ENCODE data around the gene CD300LD. TPM values are rescaled to one million over a fixed set of nuclear protein-coding genes. Genes with fewer than 3 reads are reported as not detected.
"Not testable (repeated sequence)": the region's sequence is repeated elsewhere in the genome, so short reads cannot be mapped to it uniquely, and the experiment has no call there.

Gene CD300LD
- total RNA-seq, 2 donors from 2014 or later: not detected

- H3K9me3 ChIP-seq (ENCODE audit: control insufficient read depth, low read length): no peaks in the 10 kb centered on the region
- H3K4me3 ChIP-seq (ENCODE audit: low read length): no peak overlapping the region
- peaks cover 27% of the 10 kb centered on the region for H3K27me3 ChIP-seq (ENCODE audit: control insufficient read depth, insufficient read depth, low read length, poor library complexity, severe bottlenecking)
- H3K27me3 Mint-ChIP-seq (ENCODE audit: insufficient read depth): peaks cover 31% of the 10 kb centered on the region
- H3K4me1 ChIP-seq (ENCODE audit: control insufficient read depth, insufficient read depth, low read length): no peaks in the 10 kb centered on the region
- no peak overlapping the region for H3K4me3 Mint-ChIP-seq
- no peaks in the 10 kb centered on the region for H3K4me1 Mint-ChIP-seq
- no peaks in the 10 kb centered on the region for H3K36me3 Mint-ChIP-seq (ENCODE audit: low read depth)
- H3K9ac ChIP-seq (ENCODE audit: extremely low read depth, low read length, poor library complexity, severe bottlenecking): no peak overlapping the region
- H3K9me3 Mint-ChIP-seq: no peaks in the 10 kb centered on the region
- TF ChIP-seq, protein P1, sequence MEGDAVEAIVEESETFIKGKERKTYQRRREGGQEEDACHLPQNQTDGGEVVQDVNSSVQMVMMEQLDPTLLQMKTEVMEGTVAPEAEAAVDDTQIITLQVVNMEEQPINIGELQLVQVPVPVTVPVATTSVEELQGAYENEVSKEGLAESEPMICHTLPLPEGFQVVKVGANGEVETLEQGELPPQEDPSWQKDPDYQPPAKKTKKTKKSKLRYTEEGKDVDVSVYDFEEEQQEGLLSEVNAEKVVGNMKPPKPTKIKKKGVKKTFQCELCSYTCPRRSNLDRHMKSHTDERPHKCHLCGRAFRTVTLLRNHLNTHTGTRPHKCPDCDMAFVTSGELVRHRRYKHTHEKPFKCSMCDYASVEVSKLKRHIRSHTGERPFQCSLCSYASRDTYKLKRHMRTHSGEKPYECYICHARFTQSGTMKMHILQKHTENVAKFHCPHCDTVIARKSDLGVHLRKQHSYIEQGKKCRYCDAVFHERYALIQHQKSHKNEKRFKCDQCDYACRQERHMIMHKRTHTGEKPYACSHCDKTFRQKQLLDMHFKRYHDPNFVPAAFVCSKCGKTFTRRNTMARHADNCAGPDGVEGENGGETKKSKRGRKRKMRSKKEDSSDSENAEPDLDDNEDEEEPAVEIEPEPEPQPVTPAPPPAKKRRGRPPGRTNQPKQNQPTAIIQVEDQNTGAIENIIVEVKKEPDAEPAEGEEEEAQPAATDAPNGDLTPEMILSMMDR (conservative IDR thresholded peaks at IDR 0.05): no peak
- no peak for DNase-seq
- no peaks in the 10 kb centered on the region for H3K36me3 ChIP-seq (ENCODE audit: control insufficient read depth, insufficient read depth, low read length)
- WGBS, 2 experiments (ENCODE audit: insufficient coverage in 1 of 2, insufficient read length in 1 of 2): 85 to 90% methylated on average over 3 to 9 of the region's 9 CpGs
- no peak overlapping the region for H3K27ac Mint-ChIP-seq
- H3K27ac ChIP-seq (ENCODE audit: low read depth, low read length): no peak overlapping the region
These were observed 13.1 kb downstream of the CD300LD start for GRCh38 chr17:74578979-74579378.

- peaks cover 54% of the 10 kb centered on the region for H3K27me3 Mint-ChIP-seq (ENCODE audit: insufficient read depth)
- TF ChIP-seq, protein P1 (conservative IDR thresholded peaks at IDR 0.05): no peak
These were observed 17.5 kb downstream of the CD300LD start for GRCh38 chr17:74574489-74575142.

DNA sequence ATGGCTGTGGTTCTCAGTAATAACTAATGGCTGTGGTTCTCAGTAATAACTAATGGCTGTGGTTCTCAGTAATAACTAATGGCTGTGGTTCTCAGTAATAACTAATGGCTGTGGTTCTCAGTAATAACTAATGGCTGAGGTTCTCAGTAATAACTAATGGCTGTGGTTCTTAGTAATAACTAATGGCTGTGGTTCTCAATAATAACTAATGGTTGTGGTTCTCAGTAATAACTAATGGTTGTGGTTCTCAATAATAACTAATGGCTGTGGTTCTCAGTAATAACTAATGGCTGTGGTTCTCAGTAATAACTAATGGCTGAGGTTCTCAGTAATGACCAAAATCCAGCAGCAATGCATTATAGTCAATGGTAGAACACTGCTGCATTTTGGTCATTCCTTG is 18.4 kb downstream of the CD300LD start:
- H3K9me3 ChIP-seq (ENCODE audit: control insufficient read depth, low read length); H3K9me3 Mint-ChIP-seq: not testable (repeated sequence)
- H3K27me3 Mint-ChIP-seq (ENCODE audit: insufficient read depth): peaks cover 52% of the 10 kb centered on the region

More at GRCh38 chr17:74574489-74575142, 17.5 kb downstream of the CD300LD start:
- Histone ChIP-seq H3K27ac (ENCODE audit: low read depth, low read length) (no peak overlapping the region), H3K4me1 (ENCODE audit: control insufficient read depth, insufficient read depth, low read length) (peaks cover 4% of the 10 kb centered on the region), H3K9me3 (ENCODE audit: control insufficient read depth, low read length) (no peaks in the 10 kb centered on the region), H3K36me3 (ENCODE audit: control insufficient read depth, insufficient read depth, low read length) (no peaks in the 10 kb centered on the region), H3K4me3 (ENCODE audit: low read length) (no peak overlapping the region), H3K27me3 (ENCODE audit: control insufficient read depth, insufficient read depth, low read length, poor library complexity, severe bottlenecking) (peaks cover 54% of the 10 kb centered on the region), H3K9ac (ENCODE audit: extremely low read depth, low read length, poor library complexity, severe bottlenecking) (no peak overlapping the region)
- 81 to 86% methylated on average over 4 to 5 of the region's 5 CpGs for WGBS, 2 experiments (ENCODE audit: insufficient coverage in 1 of 2, insufficient read length in 1 of 2)
- H3K36me3 Mint-ChIP-seq (ENCODE audit: low read depth): no peaks in the 10 kb centered on the region
- H3K9me3 Mint-ChIP-seq: no peaks in the 10 kb centered on the region
- no peak overlapping the region for H3K27ac Mint-ChIP-seq
- no peak overlapping the region for H3K4me3 Mint-ChIP-seq
- peaks cover 7% of the 10 kb centered on the region for H3K4me1 Mint-ChIP-seq
- DNase-seq: no peak

GRCh38 chr17:74573169-74573568 is 18.9 kb downstream of the CD300LD start:
- H3K27ac Mint-ChIP-seq: no peak overlapping the region
- no peaks in the 10 kb centered on the region for H3K9me3 Mint-ChIP-seq
- Histone ChIP-seq H3K36me3 (ENCODE audit: control insufficient read depth, insufficient read depth, low read length) (no peaks in the 10 kb centered on the region), H3K9ac (ENCODE audit: extremely low read depth, low read length, poor library complexity, severe bottlenecking) (no peak overlapping the region), H3K27ac (ENCODE audit: low read depth, low read length) (no peak overlapping the region), H3K9me3 (ENCODE audit: control insufficient read depth, low read length) (no peaks in the 10 kb centered on the region), H3K27me3 (ENCODE audit: control insufficient read depth, insufficient read depth, low read length, poor library complexity, severe bottlenecking) (peaks cover 62% of the 10 kb centered on the region), H3K4me1 (ENCODE audit: control insufficient read depth, insufficient read depth, low read length) (peaks cover 4% of the 10 kb centered on the region), H3K4me3 (ENCODE audit: low read length) (no peak overlapping the region)
- H3K27me3 Mint-ChIP-seq (ENCODE audit: insufficient read depth): peaks cover 53% of the 10 kb centered on the region
- no peak for DNase-seq
- H3K4me3 Mint-ChIP-seq: no peak overlapping the region
- H3K36me3 Mint-ChIP-seq (ENCODE audit: low read depth): no peaks in the 10 kb centered on the region
- peaks cover 7% of the 10 kb centered on the region for H3K4me1 Mint-ChIP-seq
- WGBS, 2 experiments (ENCODE audit: insufficient coverage in 1 of 2, insufficient read length in 1 of 2): 90 to 94% methylated on average over 3 of the region's 3 CpGs
- TF ChIP-seq, protein P1 (conservative IDR thresholded peaks at IDR 0.05): peak; percentile 60

More for the DNA sequence above, 18.4 kb downstream of the CD300LD start:
- H3K9ac ChIP-seq (ENCODE audit: extremely low read depth, low read length, poor library complexity, severe bottlenecking); DNase-seq; H3K36me3 Mint-ChIP-seq (ENCODE audit: low read depth); H3K27ac ChIP-seq (ENCODE audit: low read depth, low read length); H3K36me3 ChIP-seq (ENCODE audit: control insufficient read depth, insufficient read depth, low read length); H3K4me3 Mint-ChIP-seq; H3K4me3 ChIP-seq (ENCODE audit: low read length); H3K27ac Mint-ChIP-seq; H3K4me1 Mint-ChIP-seq; H3K4me1 ChIP-seq (ENCODE audit: control insufficient read depth, insufficient read depth, low read length): not testable (repeated sequence)
- H3K27me3 ChIP-seq (ENCODE audit: control insufficient read depth, insufficient read depth, low read length, poor library complexity, severe bottlenecking): peaks cover 62% of the 10 kb centered on the region
